Loucy (cell line): ENCODE results near the gene MTREX.
A peak's percentile ranks its signal among the peaks of the same experiment; 100 is the strongest.

Source experiments
- H2AFZ ChIP-seq: fragments of 200-600 bp; sonication (generic); 2 replicates; pipeline ENCODE4 v1.6.0; 2016; ENCODE audit warnings: antibody characterized with exemption, mild to moderate bottlenecking, low read length, moderate library complexity
- H3F3A ChIP-seq: fragments of 200-600 bp; 2 replicates; pipeline ENCODE4 v1.6.0; 2016; ENCODE audit warnings: antibody characterized with exemption, low read depth, mild to moderate bottlenecking
- H3K27me3 ChIP-seq: fragments of 200-600 bp; sonication (generic); 2 replicates; pipeline ENCODE4 v1.6.1; 2014; ENCODE audit warnings: low read length, mild to moderate bottlenecking; ENCODE audit not compliant: insufficient read depth, poor library complexity, severe bottlenecking
- H3K36me3 ChIP-seq: fragments of 200-600 bp; sonication (generic); 2 replicates; pipeline ENCODE4 v1.6.1; 2016; ENCODE audit warnings: low read length; ENCODE audit not compliant: insufficient read depth
- H3K4me1 ChIP-seq: fragments of 200-600 bp; sonication (generic); 2 replicates; pipeline ENCODE4 v1.5.1; 2014; ENCODE audit warnings: low read length, mild to moderate bottlenecking; ENCODE audit not compliant: insufficient read depth, poor library complexity, severe bottlenecking
- H3K4me2 ChIP-seq: fragments of 200-600 bp; sonication (generic); 2 replicates; pipeline ENCODE4 v1.6.0; 2014; ENCODE audit warnings: antibody characterized with exemption, low read length, low read depth, mild to moderate bottlenecking; ENCODE audit not compliant: poor library complexity, severe bottlenecking
- H3K4me3 ChIP-seq: fragments of 200-600 bp; sonication (generic); 2 replicates; pipeline ENCODE4 v1.5.1; 2014; ENCODE audit warnings: low read length, mild to moderate bottlenecking, mixed read lengths; ENCODE audit not compliant: poor library complexity, severe bottlenecking
- H3K79me2 ChIP-seq: fragments of 200-600 bp; sonication (generic); 2 replicates; pipeline ENCODE4 v1.6.1; 2014; ENCODE audit warnings: low read length; ENCODE audit not compliant: insufficient read depth
- H3K9ac ChIP-seq: fragments of 200-600 bp; sonication (generic); 2 replicates; pipeline ENCODE4 v1.6.0; 2014; ENCODE audit warnings: mild to moderate bottlenecking, low read depth, low read length, moderate library complexity; ENCODE audit not compliant: poor library complexity, severe bottlenecking
- H3K9me2 ChIP-seq: fragments of 200-600 bp; sonication (generic); replicated peaks from 2 replicates; pipeline ENCODE4 v1.6.1; 2016; ENCODE audit warnings: low read depth, low read length, mixed read lengths
- H3K9me3 ChIP-seq: fragments of 200-600 bp; sonication (generic); 2 replicates; pipeline ENCODE4 v1.6.1; 2014; ENCODE audit warnings: mild to moderate bottlenecking, antibody characterized with exemption, low read length, low read depth; ENCODE audit not compliant: insufficient read depth
- H4K20me1 ChIP-seq: fragments of 200-600 bp; sonication (generic); 2 replicates; pipeline ENCODE4 v1.6.0; 2014; ENCODE audit warnings: antibody characterized with exemption, low read length, mild to moderate bottlenecking; ENCODE audit not compliant: insufficient read depth, poor library complexity, severe bottlenecking
- CTCF ChIP-seq: fragments of 200-600 bp; sonication (generic); conservative IDR thresholded peaks from 2 replicates; pipeline ENCODE4 v1.5.1; 2014; ENCODE audit warnings: mild to moderate bottlenecking, antibody characterized with exemption, low read length
- EZH2phosphoT487 ChIP-seq: fragments of 200-600 bp; IDR thresholded peaks from 2 replicates; pipeline ENCODE4 v1.6.1; 2018; ENCODE audit warnings: antibody characterized with exemption, mild to moderate bottlenecking, moderate library complexity, borderline replicate concordance

The MTREX gene

DNA sequence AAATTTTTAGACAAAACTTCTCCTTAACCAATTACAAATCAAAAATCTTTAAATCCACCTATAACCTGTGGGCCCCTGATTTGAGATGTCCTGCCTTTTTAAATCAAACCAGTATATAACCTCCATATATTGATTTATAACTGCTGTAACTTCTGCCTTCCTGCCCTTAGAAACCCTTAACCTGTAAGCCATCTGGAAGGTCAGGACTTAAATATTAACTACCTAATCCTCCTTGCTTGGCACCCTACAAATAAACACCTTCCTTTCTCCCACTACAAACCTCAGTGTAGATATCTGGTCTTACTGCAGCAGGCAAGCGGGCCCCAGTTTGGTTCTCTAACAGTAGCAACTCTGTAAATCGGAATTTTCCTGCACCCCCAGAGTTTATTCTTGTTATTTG lies 83.9 kb downstream of the MTREX start:
- Histone ChIP-seq H3K36me3 (peaks cover 78% of the 10 kb centered on the region), H3K27me3 (no peaks in the 10 kb centered on the region), H4K20me1 (peaks cover 3% of the 10 kb centered on the region), H3F3A (no peaks in the 10 kb centered on the region), H3K9me3 (peaks cover 10% of the 10 kb centered on the region; the same call in 1 of the 2 replicates), H3K4me1 (no peaks in the 10 kb centered on the region), H3K4me2 (no peak overlapping the region), H2AFZ (no peak overlapping the region), H3K4me3 (no peak overlapping the region), H3K79me2 (no peaks in the 10 kb centered on the region), H3K9me2 (no peaks in the 10 kb centered on the region), H3K9ac (no peak overlapping the region)
- TF ChIP-seq CTCF (no peak), EZH2phosphoT487 (no peak)

GRCh38 chr5:55392669-55393068 lies 84.9 kb downstream of the MTREX start:
- no peaks in the 10 kb centered on the region for H3K79me2 ChIP-seq
- H3K9ac ChIP-seq = no peak overlapping the region
- H3K36me3 ChIP-seq = peaks cover 77% of the 10 kb centered on the region
- no peak overlapping the region for H2AFZ ChIP-seq
- peaks cover 3% of the 10 kb centered on the region for H4K20me1 ChIP-seq
- no peaks in the 10 kb centered on the region for H3K4me1 ChIP-seq
- TF ChIP-seq EZH2phosphoT487 = no peak
- no peak overlapping the region for H3K4me2 ChIP-seq
- no peak overlapping the region for H3K4me3 ChIP-seq
- H3K9me2 ChIP-seq = no peaks in the 10 kb centered on the region
- no peaks in the 10 kb centered on the region for H3K27me3 ChIP-seq
- no peaks in the 10 kb centered on the region for H3F3A ChIP-seq
- H3K9me3 ChIP-seq = peaks cover 10% of the 10 kb centered on the region; the same call in 1 of the 2 replicates

- Histone ChIP-seq H3K79me2 (no peaks in the 10 kb centered on the region), H2AFZ (no peak overlapping the region), H3K36me3 (peaks cover 77% of the 10 kb centered on the region), H3K4me1 (no peaks in the 10 kb centered on the region), H4K20me1 (peaks cover 3% of the 10 kb centered on the region), H3F3A (no peaks in the 10 kb centered on the region), H3K9ac (no peak overlapping the region), H3K4me3 (no peak overlapping the region), H3K4me2 (no peak overlapping the region), H3K9me2 (no peaks in the 10 kb centered on the region), H3K27me3 (no peaks in the 10 kb centered on the region), H3K9me3 (peaks cover 10% of the 10 kb centered on the region; the same call in 1 of the 2 replicates)
- TF ChIP-seq CTCF (no peak), EZH2phosphoT487 (no peak)
Observed at GRCh38 chr5:55393501-55394175, 85.8 kb downstream of the MTREX start.

- Histone ChIP-seq H3K9ac (no peak overlapping the region), H3K9me3 (no peaks in the 10 kb centered on the region), H3K9me2 (no peaks in the 10 kb centered on the region), H4K20me1 (no peaks in the 10 kb centered on the region), H3K36me3 (peaks cover 82% of the 10 kb centered on the region; the same call in 1 of the 2 replicates), H3K79me2 (no peaks in the 10 kb centered on the region), H3F3A (no peaks in the 10 kb centered on the region), H3K4me3 (no peak overlapping the region), H2AFZ (no peak overlapping the region), H3K4me2 (no peak overlapping the region), H3K4me1 (no peaks in the 10 kb centered on the region), H3K27me3 (no peaks in the 10 kb centered on the region)
- peak; percentile 43; the same call in 1 of the 2 replicates for TF ChIP-seq CTCF
- no peak for TF ChIP-seq EZH2phosphoT487
Observed at GRCh38 chr5:55402199-55402598, 94.4 kb downstream of the MTREX start.
